GM12872 (cell line): ENCODE measurements around the gene BRF1.

Experiments used
- TF ChIP-seq, protein P1 (sequence below): IDR thresholded peaks from 3 replicates; pipeline ENCODE4 v1.5.1; 2011; ENCODE audit warnings: low read depth, mild to moderate bottlenecking, low read length, moderate library complexity; ENCODE audit not compliant: insufficient read depth

BRF1 gene

DNA sequence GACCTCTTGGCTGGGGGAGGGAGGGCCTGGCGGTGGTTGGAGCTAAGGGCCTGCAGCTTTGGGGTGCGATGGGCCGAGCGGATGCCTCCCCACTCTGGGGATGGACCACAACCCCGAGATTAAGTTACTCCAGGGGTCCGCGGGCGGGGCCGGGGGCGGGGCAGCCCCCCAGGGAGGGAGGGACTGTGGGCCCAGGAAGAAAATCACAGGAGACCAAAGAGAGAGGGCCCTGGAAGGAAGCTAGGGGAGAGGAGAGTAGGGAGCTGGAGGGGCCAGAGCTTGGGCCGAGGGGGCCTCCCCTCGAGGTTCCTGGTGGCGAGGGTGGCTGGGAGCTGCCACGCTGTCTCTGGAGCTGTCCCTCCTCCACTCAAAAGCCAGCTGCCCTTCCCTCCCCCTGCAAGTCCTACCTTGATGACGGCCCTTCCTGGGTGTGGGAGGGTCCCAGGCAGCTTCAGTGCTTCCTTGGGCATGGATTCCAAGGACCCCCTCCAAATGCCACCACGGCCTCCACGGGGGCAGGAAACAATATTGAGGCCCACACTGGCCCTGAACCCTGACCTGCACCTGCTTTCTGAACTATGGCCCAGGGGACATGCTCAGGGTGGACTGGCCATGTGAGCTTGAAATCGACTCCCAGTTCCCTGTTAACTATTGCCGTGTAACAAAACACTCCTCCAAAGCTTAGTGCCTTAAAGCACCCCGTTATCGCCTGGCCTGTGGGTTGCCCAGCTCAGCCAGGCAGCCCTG is 119.1 kb downstream of the BRF1 start:
- TF ChIP-seq, protein P1, sequence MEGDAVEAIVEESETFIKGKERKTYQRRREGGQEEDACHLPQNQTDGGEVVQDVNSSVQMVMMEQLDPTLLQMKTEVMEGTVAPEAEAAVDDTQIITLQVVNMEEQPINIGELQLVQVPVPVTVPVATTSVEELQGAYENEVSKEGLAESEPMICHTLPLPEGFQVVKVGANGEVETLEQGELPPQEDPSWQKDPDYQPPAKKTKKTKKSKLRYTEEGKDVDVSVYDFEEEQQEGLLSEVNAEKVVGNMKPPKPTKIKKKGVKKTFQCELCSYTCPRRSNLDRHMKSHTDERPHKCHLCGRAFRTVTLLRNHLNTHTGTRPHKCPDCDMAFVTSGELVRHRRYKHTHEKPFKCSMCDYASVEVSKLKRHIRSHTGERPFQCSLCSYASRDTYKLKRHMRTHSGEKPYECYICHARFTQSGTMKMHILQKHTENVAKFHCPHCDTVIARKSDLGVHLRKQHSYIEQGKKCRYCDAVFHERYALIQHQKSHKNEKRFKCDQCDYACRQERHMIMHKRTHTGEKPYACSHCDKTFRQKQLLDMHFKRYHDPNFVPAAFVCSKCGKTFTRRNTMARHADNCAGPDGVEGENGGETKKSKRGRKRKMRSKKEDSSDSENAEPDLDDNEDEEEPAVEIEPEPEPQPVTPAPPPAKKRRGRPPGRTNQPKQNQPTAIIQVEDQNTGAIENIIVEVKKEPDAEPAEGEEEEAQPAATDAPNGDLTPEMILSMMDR = no peak

DNA sequence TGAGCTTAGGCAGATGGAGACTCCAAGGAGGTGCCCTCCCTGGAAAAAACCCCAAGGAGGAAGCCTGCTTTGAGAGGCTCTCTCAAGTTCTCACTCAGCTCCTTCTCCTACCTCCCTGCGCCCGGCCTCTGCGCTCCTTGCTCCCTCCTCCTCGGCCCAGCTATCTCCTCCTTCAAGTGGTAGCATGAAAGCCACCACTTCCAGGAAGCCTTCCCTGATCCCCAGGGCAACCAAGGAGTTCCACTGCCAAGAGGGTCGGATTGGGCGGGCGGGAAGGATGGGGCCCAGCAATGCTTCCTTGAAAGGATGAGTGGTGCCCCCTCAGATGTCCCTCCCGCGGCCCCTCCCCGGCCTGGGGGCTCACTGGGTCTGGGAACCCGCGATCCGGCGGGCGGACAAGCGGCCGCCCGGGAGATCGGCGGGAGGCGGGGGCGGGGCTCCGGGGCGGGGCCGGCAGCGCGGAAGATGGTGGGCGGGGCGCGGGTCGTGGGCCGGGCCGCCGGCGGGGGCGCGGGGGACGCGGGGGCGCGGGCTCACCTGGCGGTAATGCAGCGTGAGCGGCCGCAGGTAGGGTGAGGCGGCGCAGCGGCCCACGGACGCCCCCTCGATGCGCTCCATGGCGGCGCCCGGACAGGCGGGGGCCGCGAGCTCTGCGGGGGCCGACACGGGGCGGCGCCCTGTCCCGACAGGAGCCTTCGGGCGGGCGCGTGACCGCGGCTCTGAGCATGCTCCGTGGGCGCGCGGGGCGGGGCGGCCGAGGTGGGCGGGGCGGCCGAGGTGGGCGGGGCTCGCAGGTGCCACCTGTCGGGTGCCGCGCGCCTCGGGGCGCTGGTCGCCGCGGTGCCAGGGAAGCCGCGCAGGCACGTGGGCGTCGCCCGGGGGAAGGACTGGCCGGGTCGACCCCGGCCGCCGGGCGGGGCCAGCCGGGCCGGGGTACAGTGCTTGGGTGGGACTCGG is 119.9 kb downstream of the BRF1 start, which contains the start of gene NUDT14:
Gene NUDT14 (minus strand): TSS at position 721 of the 957 bp plus-strand sequence. CDS start 103 bp downstream, at position 618.
- TF ChIP-seq, protein P1 = no peak

DNA sequence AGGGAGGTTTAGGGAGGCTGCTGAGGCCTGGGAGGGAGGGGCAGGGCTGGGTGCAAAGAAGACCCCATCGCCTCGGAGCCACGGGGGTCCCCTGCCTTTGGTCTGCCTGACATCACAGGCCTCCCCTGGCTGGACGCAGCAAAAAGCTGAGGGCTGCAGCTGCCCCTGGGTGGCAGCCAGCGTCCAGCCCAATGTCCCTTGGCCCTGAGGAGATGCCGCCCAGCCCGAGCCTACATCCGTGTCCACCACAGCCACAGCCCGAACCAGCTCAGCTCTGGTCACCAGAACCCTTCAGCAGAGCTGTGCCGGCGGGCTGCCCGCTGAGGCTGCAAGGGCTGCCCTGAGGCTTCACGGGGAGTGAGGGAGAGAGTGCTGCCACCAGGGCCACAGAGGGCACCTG is 121.6 kb downstream of the BRF1 start:
- TF ChIP-seq, protein P1 = no peak

DNA sequence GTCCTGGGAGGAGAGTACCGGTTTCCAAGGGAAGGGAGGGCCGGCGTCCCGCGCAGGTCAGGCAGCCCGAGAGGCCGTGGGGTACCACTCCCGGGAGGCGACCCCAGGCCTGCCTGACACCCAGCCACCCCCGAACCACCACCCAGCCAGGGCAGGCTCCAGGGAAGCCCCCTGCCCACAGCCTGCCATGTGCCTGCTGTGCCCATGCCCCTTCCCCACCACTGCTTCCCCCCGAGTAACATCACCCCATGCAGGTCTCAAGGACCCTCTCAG is 122.0 kb downstream of the BRF1 start:
- TF ChIP-seq, protein P1 = no peak

DNA sequence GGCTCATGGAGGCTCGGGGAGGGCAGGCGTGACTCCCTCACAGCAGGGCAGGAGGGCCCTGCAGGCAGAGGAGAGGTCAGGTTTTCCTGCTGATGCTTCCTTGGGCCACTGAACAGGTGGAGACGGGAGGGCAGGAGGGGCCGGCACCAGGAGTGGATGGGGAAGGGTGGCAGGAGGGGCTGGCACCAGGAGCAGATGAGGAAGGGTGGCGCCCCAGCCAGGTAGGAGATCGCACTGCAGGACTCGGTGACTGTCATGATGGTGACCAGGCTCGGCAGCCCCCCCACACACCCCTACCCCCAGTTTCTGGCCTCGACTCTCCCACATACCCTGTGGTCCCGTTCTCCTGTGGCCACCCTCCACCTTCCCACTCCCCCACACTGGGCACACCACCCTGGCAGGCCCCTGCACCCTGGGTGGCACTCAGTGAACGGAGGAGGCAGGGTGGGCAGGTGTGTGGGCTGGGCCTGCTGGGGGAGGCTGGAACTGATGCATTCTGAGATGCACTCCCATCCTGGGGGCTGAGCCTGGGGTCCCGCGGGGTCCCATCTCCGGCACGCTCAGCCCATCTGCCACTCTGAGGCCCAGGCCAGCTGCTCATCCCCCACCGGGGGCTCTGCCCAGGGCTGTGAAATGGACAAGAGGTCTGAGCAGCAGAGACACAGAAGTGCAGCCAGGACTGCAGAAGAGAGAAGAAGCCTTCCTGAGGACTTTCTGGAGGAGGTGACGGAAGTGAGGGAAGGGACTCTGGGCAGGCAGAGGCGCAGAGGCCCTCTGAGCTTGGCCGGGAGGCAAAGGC is 122.5 kb downstream of the BRF1 start:
- TF ChIP-seq, protein P1 = no peak

DNA sequence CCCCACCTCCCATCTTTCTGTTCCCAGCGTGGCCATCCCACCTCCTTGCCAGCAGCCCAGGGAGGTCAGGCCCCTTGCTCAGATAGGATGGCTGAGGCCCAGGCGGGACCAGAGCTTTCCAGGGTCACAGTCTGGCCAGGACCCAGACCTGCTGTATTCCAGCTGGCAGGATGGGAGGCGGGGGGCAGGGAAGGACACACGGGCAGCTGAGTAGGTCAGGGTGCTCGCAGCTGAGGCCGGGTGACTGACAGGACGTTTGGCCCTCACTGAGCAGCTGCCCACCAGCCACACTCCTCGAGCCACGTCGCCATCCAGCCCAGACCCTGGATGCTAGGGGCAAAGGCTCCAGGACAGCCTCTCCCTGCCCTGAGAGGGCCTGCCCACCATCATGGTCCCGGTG is 123.7 kb downstream of the BRF1 start:
- TF ChIP-seq, protein P1 = no peak

DNA sequence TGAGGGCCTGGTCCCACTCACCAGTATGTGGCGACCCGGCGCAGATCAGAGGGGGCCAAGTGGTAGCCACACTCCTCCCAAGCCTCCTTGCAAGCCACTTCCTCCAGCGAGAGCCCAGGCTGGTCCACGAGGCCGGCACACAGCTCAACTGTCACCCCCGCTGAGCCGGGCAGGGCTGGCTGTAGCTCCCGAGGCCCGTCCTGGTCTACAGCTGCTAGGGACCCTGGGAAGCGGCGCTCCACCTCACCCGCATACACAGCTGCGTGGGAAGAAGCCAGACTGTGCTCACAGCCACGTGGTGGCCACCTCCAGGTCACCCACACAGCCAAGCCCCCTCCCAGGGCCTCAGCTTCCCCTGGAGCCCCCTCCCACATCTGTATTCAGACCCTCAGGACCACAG is 124.3 kb downstream of the BRF1 start:
- TF ChIP-seq, protein P1 = no peak
